ENCODE measurements around the gene SLC35B1.
A peak's percentile ranks its signal among the peaks of the same experiment; 100 is the strongest.

SLC35B1 gene

GRCh38 chr17:49699966-49700575 lies 7.7 kb downstream of the SLC35B1 start:
- DNase-seq (ENCODE audit: low spot score in 2 of 2) = no peak
- Histone ChIP-seq H3K4me3 (no peak overlapping the region), H3K36me3 (replicated peaks) (peaks cover 48% of the 10 kb centered on the region), H3K9me3 (no peaks in the 10 kb centered on the region), H3K4me1 (no peaks in the 10 kb centered on the region), H3K27me3 (ENCODE audit: low read depth) (no peaks in the 10 kb centered on the region)
- in situ Hi-C loops (cut with MboI; ENCODE audit: low sequenced_read_pairs) = loop anchor here (5.0 to 10.0 kb wide), 4 partner anchors 128 to 295 kb away; partner anchors contain the start of genes DLX3 and TAC4

- DNase-seq (ENCODE audit: low spot score in 2 of 2) = no peak
- H3K9me3 ChIP-seq = no peaks in the 10 kb centered on the region
- H3K4me1 ChIP-seq = no peaks in the 10 kb centered on the region
- peaks cover 28% of the 10 kb centered on the region for H3K36me3 ChIP-seq (replicated peaks)
- H3K4me3 ChIP-seq = no peak overlapping the region
- no peaks in the 10 kb centered on the region for H3K27me3 ChIP-seq (ENCODE audit: low read depth)
- in situ Hi-C loops (cut with MboI; ENCODE audit: low sequenced_read_pairs) = loop anchor here (5.0 kb wide), 1 partner anchor 126 kb away; no protein-coding TSS in a partner anchor
These were observed 9.8 kb downstream of the SLC35B1 start for GRCh38 chr17:49698005-49698404.

- Histone ChIP-seq H3K27me3 (ENCODE audit: low read depth) (no peaks in the 10 kb centered on the region), H3K36me3 (replicated peaks) (peaks cover 10% of the 10 kb centered on the region), H3K4me3 (no peak overlapping the region), H3K4me1 (no peaks in the 10 kb centered on the region), H3K9me3 (no peaks in the 10 kb centered on the region)
- no peak for DNase-seq (ENCODE audit: low spot score in 2 of 2)
- in situ Hi-C loops (cut with MboI; ENCODE audit: low sequenced_read_pairs) = loop anchor here (5.0 kb wide), 1 partner anchor 124 kb away; no protein-coding TSS in a partner anchor
These were observed 11.5 kb downstream of the SLC35B1 start for GRCh38 chr17:49696233-49696761.

GRCh38 chr17:49695698-49696232 lies 12.0 kb downstream of the SLC35B1 start:
- no peaks in the 10 kb centered on the region for H3K4me1 ChIP-seq
- no peaks in the 10 kb centered on the region for H3K9me3 ChIP-seq
- no peaks in the 10 kb centered on the region for H3K27me3 ChIP-seq (ENCODE audit: low read depth)
- DNase-seq (ENCODE audit: low spot score in 2 of 2) = no peak
- in situ Hi-C loops (cut with MboI; ENCODE audit: low sequenced_read_pairs) = loop anchor here (5.0 kb wide), 1 partner anchor 123 kb away; no protein-coding TSS in a partner anchor
- H3K4me3 ChIP-seq = no peak overlapping the region
- peaks cover 5% of the 10 kb centered on the region for H3K36me3 ChIP-seq (replicated peaks)

GRCh38 chr17:49694847-49695697 lies 12.7 kb downstream of the SLC35B1 start:
- in situ Hi-C loops (cut with MboI; ENCODE audit: low sequenced_read_pairs) = loop anchor here (5.0 kb wide), 1 partner anchor 123 kb away; no protein-coding TSS in a partner anchor
- Histone ChIP-seq H3K36me3 (replicated peaks) (no peaks in the 10 kb centered on the region), H3K4me3 (no peak overlapping the region), H3K9me3 (no peaks in the 10 kb centered on the region), H3K27me3 (ENCODE audit: low read depth) (no peaks in the 10 kb centered on the region), H3K4me1 (no peaks in the 10 kb centered on the region)
- DNase-seq (ENCODE audit: low spot score in 2 of 2) = peak in 1 of 2 experiments; percentile 76

- Histone ChIP-seq H3K27me3 (ENCODE audit: low read depth) (no peaks in the 10 kb centered on the region), H3K4me1 (no peaks in the 10 kb centered on the region), H3K9me3 (no peaks in the 10 kb centered on the region), H3K36me3 (replicated peaks) (no peaks in the 10 kb centered on the region), H3K4me3 (no peak overlapping the region)
- in situ Hi-C loops (cut with MboI; ENCODE audit: low sequenced_read_pairs) = no loop called here
- no peak for DNase-seq (ENCODE audit: low spot score in 2 of 2)
These were observed 15.0 kb downstream of the SLC35B1 start for GRCh38 chr17:49692751-49693150.

GRCh38 chr17:49691677-49692191 lies 16.0 kb downstream of the SLC35B1 start:
- no peak for DNase-seq (ENCODE audit: low spot score in 2 of 2)
- no peaks in the 10 kb centered on the region for H3K36me3 ChIP-seq (replicated peaks)
- no peaks in the 10 kb centered on the region for H3K9me3 ChIP-seq
- in situ Hi-C loops (cut with MboI; ENCODE audit: low sequenced_read_pairs) = no loop called here
- H3K4me3 ChIP-seq = no peak overlapping the region
- H3K4me1 ChIP-seq = no peaks in the 10 kb centered on the region
- no peaks in the 10 kb centered on the region for H3K27me3 ChIP-seq (ENCODE audit: low read depth)

- H3K9me3 ChIP-seq = no peaks in the 10 kb centered on the region
- no peaks in the 10 kb centered on the region for H3K36me3 ChIP-seq (replicated peaks)
- no peak for DNase-seq (ENCODE audit: low spot score in 2 of 2)
- H3K4me3 ChIP-seq = no peak overlapping the region
- in situ Hi-C loops (cut with MboI; ENCODE audit: low sequenced_read_pairs) = no loop called here
- no peaks in the 10 kb centered on the region for H3K4me1 ChIP-seq
- H3K27me3 ChIP-seq (ENCODE audit: low read depth) = no peaks in the 10 kb centered on the region
These were observed 16.6 kb downstream of the SLC35B1 start for GRCh38 chr17:49691086-49691676.

GRCh38 chr17:49690256-49690655 lies 17.5 kb downstream of the SLC35B1 start:
- no peaks in the 10 kb centered on the region for H3K4me1 ChIP-seq
- DNase-seq (ENCODE audit: low spot score in 2 of 2) = no peak
- H3K36me3 ChIP-seq (replicated peaks) = no peaks in the 10 kb centered on the region
- no peaks in the 10 kb centered on the region for H3K9me3 ChIP-seq
- H3K4me3 ChIP-seq = no peak overlapping the region
- H3K27me3 ChIP-seq (ENCODE audit: low read depth) = peaks cover 6% of the 10 kb centered on the region
- in situ Hi-C loops (cut with MboI; ENCODE audit: low sequenced_read_pairs) = no loop called here

GRCh38 chr17:49688848-49689247 lies 18.9 kb downstream of the SLC35B1 start:
- Histone ChIP-seq H3K4me3 (no peak overlapping the region), H3K4me1 (no peaks in the 10 kb centered on the region), H3K9me3 (no peaks in the 10 kb centered on the region), H3K27me3 (ENCODE audit: low read depth) (peaks cover 8% of the 10 kb centered on the region), H3K36me3 (replicated peaks) (no peaks in the 10 kb centered on the region)
- in situ Hi-C loops (cut with MboI; ENCODE audit: low sequenced_read_pairs) = no loop called here
- no peak for DNase-seq (ENCODE audit: low spot score in 2 of 2)

GRCh38 chr17:49687878-49688491 lies 19.8 kb downstream of the SLC35B1 start:
- no peak for DNase-seq (ENCODE audit: low spot score in 2 of 2)
- H3K4me3 ChIP-seq = no peak overlapping the region
- no peaks in the 10 kb centered on the region for H3K9me3 ChIP-seq
- H3K4me1 ChIP-seq = no peaks in the 10 kb centered on the region
- peaks cover 8% of the 10 kb centered on the region for H3K27me3 ChIP-seq (ENCODE audit: low read depth)
- H3K36me3 ChIP-seq (replicated peaks) = no peaks in the 10 kb centered on the region
- in situ Hi-C loops (cut with MboI; ENCODE audit: low sequenced_read_pairs) = no loop called here

GRCh38 chr17:49681106-49681979 lies 26.4 kb downstream of the SLC35B1 start:
- H3K9me3 ChIP-seq = no peaks in the 10 kb centered on the region
- no peak overlapping the region for H3K4me3 ChIP-seq
- H3K36me3 ChIP-seq (replicated peaks) = no peaks in the 10 kb centered on the region
- in situ Hi-C loops (cut with MboI; ENCODE audit: low sequenced_read_pairs) = no loop called here
- H3K27me3 ChIP-seq (ENCODE audit: low read depth) = peaks cover 8% of the 10 kb centered on the region
- H3K4me1 ChIP-seq = peaks cover 3% of the 10 kb centered on the region
- DNase-seq (ENCODE audit: low spot score in 2 of 2) = no peak
